GDM1 (cell line): Measurements from ENCODE around the gene RRAGD.

Source experiments
- DNase-seq: peaks from one replicate; lab custom pipeline; 2025; lab: John Stamatoyannopoulos, UW

Gene RRAGD

GRCh38 chr6:89412071-89413005, at the start of gene RRAGD:
Gene RRAGD, minus strand, starts transcription at chr6:89412273. Its CDS starts 280 bp downstream, at chr6:89411993.
- peak; percentile 76 for DNase-seq

- DNase-seq, result no peak
Observed at GRCh38 chr6:89460713-89461112, 48.6 kb upstream of the RRAGD start.

- no peak for DNase-seq
Observed at GRCh38 chr6:89459501-89459900, 47.4 kb upstream of the RRAGD start.

GRCh38 chr6:89458704-89459103, 46.6 kb upstream of the RRAGD start:
- DNase-seq, result no peak

DNA sequence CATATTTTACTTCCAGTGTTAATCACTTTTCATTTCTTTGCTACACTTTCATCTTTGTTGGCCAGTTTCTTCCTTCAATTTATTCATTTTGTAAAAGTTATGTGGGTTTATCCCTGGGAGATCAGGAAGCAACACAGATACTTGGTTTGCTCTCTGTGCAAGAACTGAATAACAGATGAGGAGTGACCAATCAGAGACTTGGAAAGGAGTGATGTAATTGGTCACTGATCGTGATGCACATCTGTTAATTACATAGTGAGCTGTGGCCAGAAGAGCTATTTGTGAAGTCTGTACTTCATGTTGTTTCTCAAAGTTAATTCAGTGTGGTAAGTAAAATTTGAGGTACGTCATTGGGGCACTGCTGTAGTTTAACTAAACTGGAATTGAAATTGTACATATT, 42.2 kb upstream of the RRAGD start:
- no peak for DNase-seq

DNA sequence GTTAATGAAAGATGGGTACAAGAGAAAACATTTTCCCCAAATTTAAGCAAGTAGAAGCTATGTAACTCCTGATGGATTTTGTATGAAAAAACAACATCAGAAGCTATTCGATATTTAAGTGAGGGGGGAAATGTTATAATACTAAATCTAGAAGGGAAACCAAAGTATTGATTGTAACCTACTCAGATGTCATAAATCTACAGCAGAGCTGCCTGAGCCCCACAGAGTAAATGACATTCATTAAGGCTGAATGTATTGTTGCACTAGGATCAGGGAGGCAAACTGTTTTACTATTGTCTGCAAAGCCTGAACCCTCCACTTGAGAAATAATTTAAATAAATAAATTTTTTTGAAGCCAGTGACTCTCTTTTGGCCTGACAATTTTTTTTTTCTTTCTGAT, 40.2 kb upstream of the RRAGD start:
- DNase-seq, result no peak

GRCh38 chr6:89449193-89449592, 37.1 kb upstream of the RRAGD start:
- DNase-seq, result no peak

GRCh38 chr6:89443658-89444057, 31.6 kb upstream of the RRAGD start:
- DNase-seq, result no peak

DNA sequence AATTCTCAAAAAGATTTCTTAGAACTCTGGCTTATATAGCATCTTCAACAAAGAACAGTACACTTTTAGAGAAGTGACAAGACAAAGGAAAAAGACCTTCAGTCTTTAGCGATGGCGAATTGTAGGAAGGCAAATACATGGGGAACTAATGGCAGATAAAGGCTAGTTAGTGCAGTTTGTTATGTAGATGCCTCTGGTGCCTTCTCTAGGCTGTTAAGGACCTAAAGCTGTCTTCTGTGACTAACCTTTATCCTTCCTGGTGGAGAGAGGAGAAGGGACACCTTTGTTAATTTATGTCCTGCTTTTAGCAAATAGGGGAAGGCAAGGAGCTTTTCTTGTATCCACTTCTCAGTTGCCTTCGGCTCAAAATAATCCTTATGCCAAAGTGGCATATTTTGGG, 28.1 kb upstream of the RRAGD start:
- DNase-seq, result no peak

DNA sequence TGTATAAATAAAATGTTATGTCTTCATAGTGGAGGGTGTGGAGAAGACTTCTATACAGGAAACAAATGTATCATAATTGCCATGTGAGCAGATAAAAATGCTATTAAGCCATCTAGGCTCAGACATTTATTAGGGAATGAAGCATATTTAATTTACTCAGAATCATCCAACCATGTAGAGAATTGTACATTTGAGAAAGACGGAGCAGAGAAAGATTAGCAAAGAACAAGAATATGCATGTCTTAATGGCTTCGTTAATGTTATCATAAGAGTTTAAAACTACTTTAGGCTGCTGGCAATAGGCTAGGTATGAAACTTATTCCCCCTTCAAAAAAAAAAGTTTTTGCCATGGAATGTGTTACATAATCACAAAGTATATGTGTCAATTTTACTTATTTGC, 26.9 kb upstream of the RRAGD start:
- no peak for DNase-seq

DNA sequence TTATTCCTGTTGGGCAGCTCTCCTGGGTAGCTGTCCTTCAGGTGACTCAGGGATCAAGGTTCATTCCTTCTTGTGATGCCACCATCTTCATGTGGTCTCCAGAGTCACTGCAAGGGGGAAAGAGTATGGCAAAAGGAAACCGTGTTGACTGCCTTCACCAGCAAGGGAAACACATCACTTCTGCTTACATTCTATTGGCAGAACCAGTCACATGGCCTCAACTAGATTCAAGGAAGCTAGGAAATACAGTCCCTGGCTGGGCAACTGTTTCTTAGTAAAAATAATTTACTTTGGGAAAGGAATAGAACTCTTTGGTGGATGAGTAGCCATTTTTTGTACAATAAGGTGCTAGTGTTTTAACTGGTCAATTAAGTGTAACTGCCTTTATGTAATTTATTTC, 26.2 kb upstream of the RRAGD start:
- no peak for DNase-seq

DNA sequence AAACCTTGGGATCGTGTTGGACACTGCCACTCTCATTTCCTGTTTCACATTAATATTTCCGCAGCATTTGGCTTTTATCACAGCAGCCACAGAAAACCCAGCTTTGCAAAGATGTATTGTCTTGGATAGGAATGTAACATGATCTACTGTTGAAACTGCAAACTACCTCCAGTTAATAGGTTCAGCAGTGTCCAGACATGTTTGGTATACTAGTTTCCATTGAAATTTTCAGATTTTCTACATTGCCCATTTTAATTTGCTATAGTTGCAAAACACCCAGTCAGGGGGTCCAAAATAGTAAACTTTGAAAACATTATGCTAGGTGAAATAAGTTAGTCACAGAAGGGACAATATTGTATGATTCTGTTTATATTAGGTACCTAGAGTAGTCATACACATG, 24.2 kb upstream of the RRAGD start:
- DNase-seq, result no peak

DNA sequence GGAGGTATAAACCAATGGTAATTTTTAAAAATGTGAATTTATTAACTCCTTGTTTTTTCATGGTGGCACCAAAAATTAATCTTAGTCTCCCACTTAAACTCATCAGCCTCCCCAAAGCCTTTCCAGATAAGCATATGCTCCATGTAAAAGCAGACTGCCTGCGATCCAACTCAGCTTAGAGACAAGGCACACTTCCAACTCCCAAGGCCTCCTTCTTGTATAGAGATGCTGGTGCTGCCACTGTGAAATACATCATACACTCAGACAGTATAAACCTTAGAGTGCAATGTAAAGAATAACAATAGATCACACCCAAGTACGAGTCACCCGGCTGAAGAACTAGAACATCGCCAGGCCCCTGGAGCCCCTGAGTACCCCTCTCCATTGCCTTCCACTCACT, 22.9 kb upstream of the RRAGD start:
- no peak for DNase-seq

GRCh38 chr6:89434150-89434499, 22.1 kb upstream of the RRAGD start:
- DNase-seq, result no peak

DNA sequence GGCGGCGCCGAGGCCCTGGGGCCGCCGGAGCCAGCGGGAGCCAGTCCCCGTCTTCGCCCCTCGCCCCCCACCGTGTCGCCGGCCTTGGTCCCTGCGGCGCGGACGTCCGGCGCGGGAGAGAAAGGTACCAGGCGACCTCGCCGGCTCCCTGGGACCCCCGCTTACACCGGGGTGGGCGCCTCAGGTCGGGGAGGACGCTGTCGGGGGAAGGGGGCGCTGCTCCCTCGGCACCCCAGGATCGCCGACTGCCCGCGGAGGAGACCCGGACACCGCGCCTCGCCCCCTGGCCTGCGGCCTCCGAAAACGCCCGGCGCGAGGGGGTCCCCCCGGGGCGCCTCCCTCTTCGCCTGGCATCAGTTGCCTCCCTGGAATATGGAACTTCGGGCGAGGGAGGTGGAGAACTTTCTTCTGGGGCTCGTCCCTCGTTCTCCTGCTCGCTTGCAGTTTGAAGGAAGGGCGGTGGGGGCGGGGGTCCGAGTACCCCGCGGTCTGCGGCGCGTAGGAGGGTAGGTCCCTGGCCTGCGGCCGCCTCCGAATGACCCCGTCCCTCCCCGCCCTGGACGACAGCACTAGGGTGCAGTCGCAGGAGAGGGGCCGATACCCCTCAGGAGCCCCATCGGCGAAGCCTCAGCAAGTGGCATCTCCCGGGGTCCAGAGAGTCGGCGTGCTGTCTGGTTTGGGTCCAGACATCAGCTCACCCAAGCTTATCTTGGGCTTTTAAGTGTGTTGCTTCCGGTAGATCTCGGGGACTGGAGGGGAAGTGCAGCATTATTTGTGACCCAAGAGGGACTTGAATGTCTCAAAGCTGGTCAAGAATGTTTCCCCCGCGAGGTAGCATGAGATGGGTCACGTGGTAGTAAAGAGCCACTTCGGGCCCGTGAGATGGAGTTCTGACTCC, 21.4 kb upstream of the RRAGD start:
- no peak for DNase-seq

GRCh38 chr6:89432875-89433251, 20.8 kb upstream of the RRAGD start, which contains the start of gene ANKRD6:
Gene ANKRD6, plus strand, starts transcription at chr6:89433152. Its CDS starts 133,825 bp downstream, at chr6:89566977.
- peak; percentile 53 for DNase-seq

GRCh38 chr6:89430201-89430962, 18.3 kb upstream of the RRAGD start:
- DNase-seq, result no peak

DNA sequence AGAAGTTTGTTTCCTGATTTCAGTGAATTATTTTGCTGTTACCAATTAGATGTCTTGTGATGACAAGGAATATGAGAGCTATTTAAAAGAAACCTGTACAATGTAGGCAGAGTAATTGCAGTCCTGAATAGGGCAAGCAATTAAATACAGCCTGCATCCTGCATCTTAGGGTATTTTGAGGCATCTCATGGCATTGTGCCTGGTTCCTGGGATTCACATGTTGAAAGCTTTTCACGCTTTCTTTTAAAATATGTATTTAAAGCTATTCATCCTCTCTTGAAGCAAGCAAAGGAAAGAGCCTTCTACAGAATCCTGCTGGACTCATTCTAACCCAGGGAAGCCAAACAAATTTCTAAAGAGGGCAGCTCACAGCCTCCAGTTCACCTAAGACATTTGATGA, 4.7 kb upstream of the RRAGD start:
- DNase-seq, result no peak

GRCh38 chr6:89415185-89415584, 3.1 kb upstream of the RRAGD start:
- no peak for DNase-seq

- DNase-seq, result no peak
Observed at GRCh38 chr6:89414215-89414614, 2.1 kb upstream of the RRAGD start.

GRCh38 chr6:89413006-89413400, 930 bp upstream of the RRAGD start:
- no peak for DNase-seq
